ENCODE measurements around the gene ACACB. TPM values are rescaled to one million over a fixed set of nuclear protein-coding genes. Genes with fewer than 3 reads are reported as not detected.

ACACB gene
- total RNA-seq, 4 donors from 2014 or later, result 56.0 to 179 (median 152) TPM

- Histone ChIP-seq H3K27me3 (no peaks in the 10 kb centered on the region), H3K27ac (peak within 1 kb of the TSS; percentile 58 to 65 (median 61)), H3K4me1 (peaks cover 0 to 17% (median 5%) of the 10 kb centered on the region in 4 donors), H3K9me3 (no peaks in the 10 kb centered on the region), H3K4me3 (peak within 1 kb of the TSS; percentile 34 to 62 (median 52)), H3K36me3 (peaks cover 0 to 17% (median 0%) of the 10 kb centered on the region in 3 donors)
- peak in 1 of 2 donors; percentile 44 for TF ChIP-seq POLR2A (IDR thresholded peaks at IDR 0.05)
- TF ChIP-seq CTCF (IDR thresholded peaks at IDR 0.05), result peak; percentile 92 to 99 (median 98)
- DNase-seq, result peak; percentile 92 to 97 (median 96)
These were observed 23.1 kb upstream of the ACACB start, which contains the start of gene ALKBH2 for GRCh38 chr12:109093022-109093918. Gene ALKBH2, minus strand, starts transcription at chr12:109093472. Its CDS starts 686 bp downstream, at chr12:109092786.

GRCh38 chr12:109097140-109097434 is 19.3 kb upstream of the ACACB start:
- Histone ChIP-seq H3K36me3 (peaks cover 0 to 4% (median 0%) of the 10 kb centered on the region in 3 donors), H3K27me3 (no peaks in the 10 kb centered on the region), H3K4me3 (no peak overlapping the region), H3K4me1 (peaks cover 0 to 32% (median 5%) of the 10 kb centered on the region in 4 donors), H3K9me3 (no peaks in the 10 kb centered on the region), H3K27ac (no peak overlapping the region)
- DNase-seq, result no peak
- no peak for TF ChIP-seq CTCF (IDR thresholded peaks at IDR 0.05)

- Histone ChIP-seq H3K27ac (peak within 1 kb of the TSS; percentile 66 to 88 (median 86)), H3K9me3 (no peaks in the 10 kb centered on the region), H3K27me3 (no peaks in the 10 kb centered on the region), H3K36me3 (peaks cover 0 to 9% (median 0%) of the 10 kb centered on the region in 3 donors), H3K4me1 (peaks cover 0 to 27% (median 5%) of the 10 kb centered on the region in 4 donors), H3K4me3 (peak within 1 kb of the TSS; percentile 69 to 82 (median 75))
- TF ChIP-seq CTCF (IDR thresholded peaks at IDR 0.05), result no peak
- no peak for TF ChIP-seq POLR2A (IDR thresholded peaks at IDR 0.05)
- DNase-seq, result peak; percentile 98 to 99 (median 99)
These were observed 18.8 kb upstream of the ACACB start, which contains the start of gene UNG for GRCh38 chr12:109097435-109098182. Gene UNG, plus strand, starts transcription at chr12:109097597. Its CDS starts 83 bp downstream, at chr12:109097680.

GRCh38 chr12:109098183-109098604 is 18.2 kb upstream of the ACACB start:
- DNase-seq, result no peak
- Histone ChIP-seq H3K27me3 (no peaks in the 10 kb centered on the region), H3K9me3 (no peaks in the 10 kb centered on the region), H3K27ac (peak overlapping the region; percentile 66 to 88 (median 86)), H3K4me3 (peak overlapping the region; percentile 69 to 82 (median 75)), H3K4me1 (peaks cover 0 to 21% (median 5%) of the 10 kb centered on the region in 4 donors), H3K36me3 (peaks cover 0 to 13% (median 0%) of the 10 kb centered on the region in 3 donors)
- TF ChIP-seq CTCF (IDR thresholded peaks at IDR 0.05), result no peak
- peak in 1 of 2 donors; percentile 57 for TF ChIP-seq POLR2A (IDR thresholded peaks at IDR 0.05)

GRCh38 chr12:109098651-109099050 is 17.7 kb upstream of the ACACB start:
- Histone ChIP-seq H3K27me3 (no peaks in the 10 kb centered on the region), H3K4me3 (peak overlapping the region; percentile 69 to 82 (median 75)), H3K27ac (peak overlapping the region; percentile 66 to 88 (median 86)), H3K36me3 (peaks cover 0 to 17% (median 0%) of the 10 kb centered on the region in 3 donors), H3K9me3 (no peaks in the 10 kb centered on the region), H3K4me1 (peaks cover 0 to 21% (median 5%) of the 10 kb centered on the region in 4 donors)
- TF ChIP-seq CTCF (IDR thresholded peaks at IDR 0.05) (no peak), POLR2A (IDR thresholded peaks at IDR 0.05) (no peak)
- peak in 1 of 3 donors; percentile 38 for DNase-seq

All from Peyer's patch (tissue), 4 donors.